Measurements from ENCODE around the gene TP53I11.

The TP53I11 gene

GRCh38 chr11:44939673-44940395 is 10.8 kb downstream of the TP53I11 start:
- H2AK5ac ChIP-seq (ENCODE audit: low read length): no peak overlapping the region
- H3K56ac ChIP-seq (ENCODE audit: low read length): no peak overlapping the region
- H3K4me2 ChIP-seq (ENCODE audit: low read length): no peak overlapping the region
- no peaks in the 10 kb centered on the region for H3K36me3 ChIP-seq (ENCODE audit: control insufficient read depth, insufficient read depth, low read length)
- no peak overlapping the region for H3K18ac ChIP-seq (ENCODE audit: low read length)
- H3K23ac ChIP-seq (ENCODE audit: low read length): no peak overlapping the region
- no peak overlapping the region for H3K4ac ChIP-seq (ENCODE audit: low read depth, low read length)
- no peak overlapping the region for H2BK15ac ChIP-seq (replicated peaks; ENCODE audit: low read depth)
- no peak overlapping the region for H3K4me3 ChIP-seq (ENCODE audit: low read length)
- no peak overlapping the region for H3K27ac ChIP-seq (ENCODE audit: low read depth, low read length)
- H3K4me1 ChIP-seq (ENCODE audit: control insufficient read depth, low read depth, low read length): peaks cover 4% of the 10 kb centered on the region
- no peak overlapping the region for H3K9ac ChIP-seq (ENCODE audit: low read length)
- no peak overlapping the region for H4K5ac ChIP-seq (ENCODE audit: low read length)
- H3K27me3 ChIP-seq (ENCODE audit: insufficient read depth, low read length, poor library complexity): no peaks in the 10 kb centered on the region
- H4K8ac ChIP-seq (ENCODE audit: low read depth, low read length): no peak overlapping the region
- peak; percentile 82 for DNase-seq
- H2BK120ac ChIP-seq (ENCODE audit: low read depth, low read length): no peak overlapping the region
- no CpG with 5 or more reads among the region's 22 CpGs for WGBS (ENCODE audit: extremely low coverage, insufficient coverage, low lambda C conversion rate)
- no peak overlapping the region for H2BK5ac ChIP-seq (ENCODE audit: low read length)
- peaks cover 11% of the 10 kb centered on the region for H3K79me1 ChIP-seq (ENCODE audit: low read length)
- H3K79me2 ChIP-seq (ENCODE audit: control insufficient read depth, insufficient read depth, low read length): peaks cover 4% of the 10 kb centered on the region

GRCh38 chr11:44938066-44938691 is 12.5 kb downstream of the TP53I11 start:
- Histone ChIP-seq H3K4me1 (ENCODE audit: control insufficient read depth, low read depth, low read length) (no peaks in the 10 kb centered on the region), H3K23ac (ENCODE audit: low read length) (no peak overlapping the region), H3K27ac (ENCODE audit: low read depth, low read length) (no peak overlapping the region), H3K27me3 (ENCODE audit: insufficient read depth, low read length, poor library complexity) (no peaks in the 10 kb centered on the region), H2BK5ac (ENCODE audit: low read length) (no peak overlapping the region), H2AK5ac (ENCODE audit: low read length) (no peak overlapping the region), H4K8ac (ENCODE audit: low read depth, low read length) (no peak overlapping the region), H3K4me2 (ENCODE audit: low read length) (no peak overlapping the region), H3K36me3 (ENCODE audit: control insufficient read depth, insufficient read depth, low read length) (no peaks in the 10 kb centered on the region), H3K18ac (ENCODE audit: low read length) (no peak overlapping the region), H3K4ac (ENCODE audit: low read depth, low read length) (no peak overlapping the region), H3K79me1 (ENCODE audit: low read length) (peaks cover 7% of the 10 kb centered on the region), H2BK15ac (replicated peaks; ENCODE audit: low read depth) (no peak overlapping the region), H4K5ac (ENCODE audit: low read length) (no peak overlapping the region), H3K79me2 (ENCODE audit: control insufficient read depth, insufficient read depth, low read length) (peaks cover 4% of the 10 kb centered on the region), H3K9ac (ENCODE audit: low read length) (peak overlapping the region; percentile 18), H3K56ac (ENCODE audit: low read length) (peak overlapping the region; percentile 34), H2BK120ac (ENCODE audit: low read depth, low read length) (no peak overlapping the region), H3K4me3 (ENCODE audit: low read length) (no peak overlapping the region)
- no peak for DNase-seq
- WGBS (ENCODE audit: extremely low coverage, insufficient coverage, low lambda C conversion rate): no CpG with 5 or more reads among the region's 19 CpGs

DNA sequence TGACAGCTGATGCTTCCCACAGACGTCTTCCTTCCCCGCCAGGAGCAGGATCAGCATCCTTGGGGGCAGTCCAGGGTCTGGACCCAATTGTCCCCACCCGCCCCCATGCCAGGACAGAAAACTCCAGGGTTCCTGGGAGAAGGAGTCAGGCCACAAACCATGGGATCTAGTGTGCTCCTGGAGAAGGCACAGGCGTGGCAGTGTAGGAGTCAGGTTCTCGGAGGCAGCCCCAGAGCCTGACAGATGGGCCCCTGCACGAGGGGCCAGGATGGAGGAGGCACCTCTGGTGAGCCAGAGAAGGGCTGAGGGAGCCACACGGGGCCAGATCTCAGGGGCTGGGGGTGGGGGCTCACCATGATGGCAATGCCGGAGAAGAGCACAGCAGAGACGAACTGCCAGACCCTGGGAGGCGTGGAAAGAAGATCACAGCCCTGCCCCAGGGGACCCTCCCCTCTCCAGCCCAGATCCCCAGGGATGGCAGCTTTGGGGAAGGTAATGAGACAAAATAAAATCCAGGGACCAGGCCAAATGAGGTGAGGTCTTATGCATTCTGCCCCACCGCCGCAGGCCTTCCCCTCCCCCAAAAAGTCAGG is 13.6 kb downstream of the TP53I11 start:
- Histone ChIP-seq H3K4me3 (ENCODE audit: low read length) (no peak overlapping the region), H3K9ac (ENCODE audit: low read length) (no peak overlapping the region), H2BK5ac (ENCODE audit: low read length) (no peak overlapping the region), H3K79me1 (ENCODE audit: low read length) (peaks cover 4% of the 10 kb centered on the region), H3K56ac (ENCODE audit: low read length) (no peak overlapping the region), H2AK5ac (ENCODE audit: low read length) (no peak overlapping the region), H4K8ac (ENCODE audit: low read depth, low read length) (no peak overlapping the region), H3K4ac (ENCODE audit: low read depth, low read length) (no peak overlapping the region), H3K36me3 (ENCODE audit: control insufficient read depth, insufficient read depth, low read length) (no peaks in the 10 kb centered on the region), H2BK120ac (ENCODE audit: low read depth, low read length) (no peak overlapping the region), H4K5ac (ENCODE audit: low read length) (no peak overlapping the region), H3K4me1 (ENCODE audit: control insufficient read depth, low read depth, low read length) (no peaks in the 10 kb centered on the region), H3K23ac (ENCODE audit: low read length) (no peak overlapping the region), H3K27ac (ENCODE audit: low read depth, low read length) (no peak overlapping the region), H3K18ac (ENCODE audit: low read length) (no peak overlapping the region), H3K79me2 (ENCODE audit: control insufficient read depth, insufficient read depth, low read length) (peaks cover 3% of the 10 kb centered on the region), H3K4me2 (ENCODE audit: low read length) (no peak overlapping the region), H3K27me3 (ENCODE audit: insufficient read depth, low read length, poor library complexity) (no peaks in the 10 kb centered on the region), H2BK15ac (replicated peaks; ENCODE audit: low read depth) (no peak overlapping the region)
- no peak for DNase-seq
- no CpG with 5 or more reads among the region's 12 CpGs for WGBS (ENCODE audit: extremely low coverage, insufficient coverage, low lambda C conversion rate)

- H3K9ac ChIP-seq (ENCODE audit: low read length): no peak overlapping the region
- no peaks in the 10 kb centered on the region for H3K79me1 ChIP-seq (ENCODE audit: low read length)
- no peaks in the 10 kb centered on the region for H3K27me3 ChIP-seq (ENCODE audit: insufficient read depth, low read length, poor library complexity)
- no peaks in the 10 kb centered on the region for H3K36me3 ChIP-seq (ENCODE audit: control insufficient read depth, insufficient read depth, low read length)
- H2AK5ac ChIP-seq (ENCODE audit: low read length): no peak overlapping the region
- WGBS (ENCODE audit: extremely low coverage, insufficient coverage, low lambda C conversion rate): no CpG with 5 or more reads among the region's 20 CpGs
- H3K4me3 ChIP-seq (ENCODE audit: low read length): no peak overlapping the region
- no peak overlapping the region for H2BK120ac ChIP-seq (ENCODE audit: low read depth, low read length)
- H3K27ac ChIP-seq (ENCODE audit: low read depth, low read length): no peak overlapping the region
- no peak overlapping the region for H2BK15ac ChIP-seq (replicated peaks; ENCODE audit: low read depth)
- H3K4ac ChIP-seq (ENCODE audit: low read depth, low read length): no peak overlapping the region
- peak overlapping the region; percentile 29 for H3K56ac ChIP-seq (ENCODE audit: low read length)
- no peak overlapping the region for H2BK5ac ChIP-seq (ENCODE audit: low read length)
- no peak overlapping the region for H4K5ac ChIP-seq (ENCODE audit: low read length)
- no peak overlapping the region for H3K23ac ChIP-seq (ENCODE audit: low read length)
- peak; percentile 87 for DNase-seq
- no peak overlapping the region for H4K8ac ChIP-seq (ENCODE audit: low read depth, low read length)
- H3K18ac ChIP-seq (ENCODE audit: low read length): no peak overlapping the region
- H3K4me1 ChIP-seq (ENCODE audit: control insufficient read depth, low read depth, low read length): no peaks in the 10 kb centered on the region
- H3K4me2 ChIP-seq (ENCODE audit: low read length): no peak overlapping the region
- no peaks in the 10 kb centered on the region for H3K79me2 ChIP-seq (ENCODE audit: control insufficient read depth, insufficient read depth, low read length)
These were observed 14.2 kb downstream of the TP53I11 start for GRCh38 chr11:44936525-44936924.

GRCh38 chr11:44934735-44935250 is 15.9 kb downstream of the TP53I11 start:
- H2BK120ac ChIP-seq (ENCODE audit: low read depth, low read length): no peak overlapping the region
- H3K4ac ChIP-seq (ENCODE audit: low read depth, low read length): no peak overlapping the region
- H3K4me2 ChIP-seq (ENCODE audit: low read length): no peak overlapping the region
- H3K27ac ChIP-seq (ENCODE audit: low read depth, low read length): no peak overlapping the region
- no peak overlapping the region for H3K23ac ChIP-seq (ENCODE audit: low read length)
- H4K8ac ChIP-seq (ENCODE audit: low read depth, low read length): no peak overlapping the region
- no peak overlapping the region for H2AK5ac ChIP-seq (ENCODE audit: low read length)
- no peaks in the 10 kb centered on the region for H3K79me1 ChIP-seq (ENCODE audit: low read length)
- no peak overlapping the region for H3K56ac ChIP-seq (ENCODE audit: low read length)
- no peak overlapping the region for H2BK5ac ChIP-seq (ENCODE audit: low read length)
- H2BK15ac ChIP-seq (replicated peaks; ENCODE audit: low read depth): no peak overlapping the region
- no peaks in the 10 kb centered on the region for H3K79me2 ChIP-seq (ENCODE audit: control insufficient read depth, insufficient read depth, low read length)
- no peak overlapping the region for H3K4me3 ChIP-seq (ENCODE audit: low read length)
- H4K5ac ChIP-seq (ENCODE audit: low read length): no peak overlapping the region
- H3K36me3 ChIP-seq (ENCODE audit: control insufficient read depth, insufficient read depth, low read length): no peaks in the 10 kb centered on the region
- no peak overlapping the region for H3K18ac ChIP-seq (ENCODE audit: low read length)
- H3K27me3 ChIP-seq (ENCODE audit: insufficient read depth, low read length, poor library complexity): no peaks in the 10 kb centered on the region
- DNase-seq: no peak
- H3K9ac ChIP-seq (ENCODE audit: low read length): no peak overlapping the region
- WGBS (ENCODE audit: extremely low coverage, insufficient coverage, low lambda C conversion rate): no CpG with 5 or more reads among the region's 13 CpGs
- H3K4me1 ChIP-seq (ENCODE audit: control insufficient read depth, low read depth, low read length): no peaks in the 10 kb centered on the region
